ENCODE measurements around the gene RAB33B.

DNA sequence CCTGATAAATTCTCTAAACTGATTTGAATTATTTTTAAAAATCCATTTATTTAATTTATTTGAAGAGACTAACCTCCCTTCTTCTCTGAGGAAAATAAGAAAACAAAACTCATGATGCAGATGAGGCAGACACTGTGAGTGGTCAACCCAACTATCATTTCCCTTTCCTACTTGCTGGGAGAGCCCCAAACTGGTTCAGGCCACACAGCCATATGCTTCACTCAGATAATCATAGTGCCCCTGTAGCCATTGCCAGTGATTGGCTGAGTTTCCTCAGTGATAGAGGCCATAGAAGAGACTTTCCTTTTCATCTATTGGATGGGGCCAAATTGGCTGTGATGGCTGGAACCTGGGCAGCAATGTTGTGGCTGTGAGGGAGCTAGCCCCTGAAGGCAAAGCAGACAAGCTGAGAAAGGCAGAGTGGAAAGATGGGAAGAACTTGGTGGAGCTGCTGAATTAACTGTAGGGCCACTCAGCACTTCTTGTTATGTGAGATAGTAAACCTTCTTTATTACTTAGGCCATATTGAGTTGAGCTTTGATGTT is 49.8 kb downstream of the RAB33B start:
- TF ChIP-seq EZH2 (IDR thresholded peaks at IDR 0.05; ENCODE audit: low read length, missing control alignments) (no peak), CTCF (conservative IDR thresholded peaks at IDR 0.05 in 1 of 2, IDR thresholded peaks at IDR 0.05 in 1 of 2; ENCODE audit: low read depth in 1 of 2, low read length in 2 of 2) (no peak)
